Measurements from ENCODE around the gene EOLA1.

The EOLA1 gene

DNA sequence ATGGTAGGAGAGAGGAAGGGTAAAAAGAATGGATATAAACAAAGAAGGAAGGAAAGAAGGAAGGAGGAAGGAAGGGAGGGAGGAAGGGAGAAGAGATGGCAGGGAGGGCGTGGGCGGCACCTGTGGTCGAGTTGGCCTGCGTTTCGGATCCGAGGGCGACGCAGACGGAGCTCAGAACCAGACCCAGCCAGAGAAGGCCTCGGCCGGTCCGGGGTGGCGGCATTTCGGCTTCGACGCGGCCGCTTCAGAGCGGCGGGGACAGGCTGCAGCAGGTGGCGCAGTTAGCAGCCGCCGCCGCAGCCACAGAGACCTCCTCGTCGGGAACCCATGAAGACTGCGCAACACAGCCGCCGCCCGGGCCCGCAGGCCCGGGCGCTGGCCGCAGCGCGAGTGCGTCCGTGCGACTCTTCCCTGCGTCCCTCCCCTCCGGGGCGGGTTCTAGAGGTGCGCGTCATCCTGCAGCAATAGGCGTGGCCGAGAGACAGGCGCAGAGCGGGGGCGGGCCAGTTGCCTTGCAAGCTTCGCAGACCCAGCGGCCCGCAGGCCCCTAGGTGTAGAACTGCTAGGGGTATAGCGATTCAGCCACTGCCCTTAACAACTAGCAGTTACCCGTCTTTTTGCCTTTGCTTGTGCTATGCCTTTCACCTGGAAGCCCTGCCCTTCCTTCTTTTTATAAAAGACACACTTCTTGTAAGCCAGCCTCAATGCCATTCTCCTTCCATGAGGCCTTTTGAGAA, 35.7 kb upstream of the EOLA1 start, which contains the start of gene IDS (continued):
- TF ChIP-seq, protein P1, sequence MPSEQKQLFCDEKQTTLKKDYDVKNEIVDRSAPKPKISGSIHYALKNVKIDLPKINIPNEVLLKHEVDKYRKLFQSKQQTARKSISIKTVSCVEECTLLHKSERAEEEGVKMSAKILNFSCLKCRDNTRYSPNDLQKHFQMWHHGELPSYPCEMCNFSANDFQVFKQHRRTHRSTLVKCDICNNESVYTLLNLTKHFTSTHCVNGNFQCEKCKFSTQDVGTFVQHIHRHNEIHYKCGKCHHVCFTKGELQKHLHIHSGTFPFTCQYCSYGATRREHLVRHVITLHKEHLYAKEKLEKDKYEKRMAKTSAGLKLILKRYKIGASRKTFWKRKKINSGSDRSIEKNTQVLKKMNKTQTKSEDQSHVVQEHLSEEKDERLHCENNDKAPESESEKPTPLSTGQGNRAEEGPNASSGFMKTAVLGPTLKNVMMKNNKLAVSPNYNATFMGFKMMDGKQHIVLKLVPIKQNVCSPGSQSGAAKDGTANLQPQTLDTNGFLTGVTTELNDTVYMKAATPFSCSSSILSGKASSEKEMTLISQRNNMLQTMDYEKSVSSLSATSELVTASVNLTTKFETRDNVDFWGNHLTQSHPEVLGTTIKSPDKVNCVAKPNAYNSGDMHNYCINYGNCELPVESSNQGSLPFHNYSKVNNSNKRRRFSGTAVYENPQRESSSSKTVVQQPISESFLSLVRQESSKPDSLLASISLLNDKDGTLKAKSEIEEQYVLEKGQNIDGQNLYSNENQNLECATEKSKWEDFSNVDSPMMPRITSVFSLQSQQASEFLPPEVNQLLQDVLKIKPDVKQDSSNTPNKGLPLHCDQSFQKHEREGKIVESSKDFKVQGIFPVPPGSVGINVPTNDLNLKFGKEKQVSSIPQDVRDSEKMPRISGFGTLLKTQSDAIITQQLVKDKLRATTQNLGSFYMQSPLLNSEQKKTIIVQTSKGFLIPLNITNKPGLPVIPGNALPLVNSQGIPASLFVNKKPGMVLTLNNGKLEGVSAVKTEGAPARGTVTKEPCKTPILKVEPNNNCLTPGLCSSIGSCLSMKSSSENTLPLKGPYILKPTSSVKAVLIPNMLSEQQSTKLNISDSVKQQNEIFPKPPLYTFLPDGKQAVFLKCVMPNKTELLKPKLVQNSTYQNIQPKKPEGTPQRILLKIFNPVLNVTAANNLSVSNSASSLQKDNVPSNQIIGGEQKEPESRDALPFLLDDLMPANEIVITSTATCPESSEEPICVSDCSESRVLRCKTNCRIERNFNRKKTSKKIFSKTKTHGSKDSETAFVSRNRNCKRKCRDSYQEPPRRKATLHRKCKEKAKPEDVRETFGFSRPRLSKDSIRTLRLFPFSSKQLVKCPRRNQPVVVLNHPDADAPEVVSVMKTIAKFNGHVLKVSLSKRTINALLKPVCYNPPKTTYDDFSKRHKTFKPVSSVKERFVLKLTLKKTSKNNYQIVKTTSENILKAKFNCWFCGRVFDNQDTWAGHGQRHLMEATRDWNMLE (tag by site-specific recombination; conservative IDR thresholded peaks at IDR 0.05; ENCODE audit: low read depth), result no peak
- TF ChIP-seq REPIN1 (tag by site-specific recombination; IDR thresholded peaks at IDR 0.05; ENCODE audit: low read depth) (peak; percentile 53; the same call in 1 of the 2 replicates), ZNF600 (tag by site-specific recombination; IDR thresholded peaks at IDR 0.05) (peak; percentile 83), KLF10 (tag by site-specific recombination; IDR thresholded peaks at IDR 0.05) (no peak), ZFP37 (tag by site-specific recombination; IDR thresholded peaks at IDR 0.05) (no peak), GLIS2 (tag by site-specific recombination; IDR thresholded peaks at IDR 0.05) (0 out of 2 replicates have a peak, but pooled peaks have one; percentile 26), SCRT1 (tag by site-specific recombination; IDR thresholded peaks at IDR 0.05; ENCODE audit: borderline replicate concordance) (peak; percentile 78), ZNF341 (tag by site-specific recombination; IDR thresholded peaks at IDR 0.05; ENCODE audit: low read depth) (no peak), ZNF544 (tag by site-specific recombination; IDR thresholded peaks at IDR 0.05) (no peak), ZNF211 (tag by site-specific recombination; IDR thresholded peaks at IDR 0.05; ENCODE audit: low read depth) (no peak), ZNF404 (tag by site-specific recombination; IDR thresholded peaks at IDR 0.05) (no peak), ZNF629 (tag by site-specific recombination; IDR thresholded peaks at IDR 0.05) (peak; percentile 44; the same call in 1 of the 2 replicates), ZNF664 (tag by site-specific recombination; IDR thresholded peaks at IDR 0.05) (no peak), ZNF2 (tag by site-specific recombination; IDR thresholded peaks at IDR 0.05) (0 out of 2 replicates have a peak, but pooled peaks have one; percentile 22), ZBTB17 (tag by site-specific recombination; IDR thresholded peaks at IDR 0.05) (peak; percentile 65), ZNF292 (tag by site-specific recombination; IDR thresholded peaks at IDR 0.05; ENCODE audit: borderline replicate concordance, low read depth) (no peak), KLF9 (tag by site-specific recombination; IDR thresholded peaks at IDR 0.05; ENCODE audit: low read depth) (peak; percentile 50; the same call in 1 of the 2 replicates), ZNF16 (tag by site-specific recombination; IDR thresholded peaks at IDR 0.05; ENCODE audit: low read depth) (no peak), SP7 (tag by site-specific recombination; IDR thresholded peaks at IDR 0.05) (0 out of 2 replicates have a peak, but pooled peaks have one; percentile 28)
- TF ChIP-seq, protein P2, sequence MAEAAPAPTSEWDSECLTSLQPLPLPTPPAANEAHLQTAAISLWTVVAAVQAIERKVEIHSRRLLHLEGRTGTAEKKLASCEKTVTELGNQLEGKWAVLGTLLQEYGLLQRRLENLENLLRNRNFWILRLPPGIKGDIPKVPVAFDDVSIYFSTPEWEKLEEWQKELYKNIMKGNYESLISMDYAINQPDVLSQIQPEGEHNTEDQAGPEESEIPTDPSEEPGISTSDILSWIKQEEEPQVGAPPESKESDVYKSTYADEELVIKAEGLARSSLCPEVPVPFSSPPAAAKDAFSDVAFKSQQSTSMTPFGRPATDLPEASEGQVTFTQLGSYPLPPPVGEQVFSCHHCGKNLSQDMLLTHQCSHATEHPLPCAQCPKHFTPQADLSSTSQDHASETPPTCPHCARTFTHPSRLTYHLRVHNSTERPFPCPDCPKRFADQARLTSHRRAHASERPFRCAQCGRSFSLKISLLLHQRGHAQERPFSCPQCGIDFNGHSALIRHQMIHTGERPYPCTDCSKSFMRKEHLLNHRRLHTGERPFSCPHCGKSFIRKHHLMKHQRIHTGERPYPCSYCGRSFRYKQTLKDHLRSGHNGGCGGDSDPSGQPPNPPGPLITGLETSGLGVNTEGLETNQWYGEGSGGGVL (tag by site-specific recombination; IDR thresholded peaks at IDR 0.05), result peak; percentile 89
- TF ChIP-seq, protein P3, sequence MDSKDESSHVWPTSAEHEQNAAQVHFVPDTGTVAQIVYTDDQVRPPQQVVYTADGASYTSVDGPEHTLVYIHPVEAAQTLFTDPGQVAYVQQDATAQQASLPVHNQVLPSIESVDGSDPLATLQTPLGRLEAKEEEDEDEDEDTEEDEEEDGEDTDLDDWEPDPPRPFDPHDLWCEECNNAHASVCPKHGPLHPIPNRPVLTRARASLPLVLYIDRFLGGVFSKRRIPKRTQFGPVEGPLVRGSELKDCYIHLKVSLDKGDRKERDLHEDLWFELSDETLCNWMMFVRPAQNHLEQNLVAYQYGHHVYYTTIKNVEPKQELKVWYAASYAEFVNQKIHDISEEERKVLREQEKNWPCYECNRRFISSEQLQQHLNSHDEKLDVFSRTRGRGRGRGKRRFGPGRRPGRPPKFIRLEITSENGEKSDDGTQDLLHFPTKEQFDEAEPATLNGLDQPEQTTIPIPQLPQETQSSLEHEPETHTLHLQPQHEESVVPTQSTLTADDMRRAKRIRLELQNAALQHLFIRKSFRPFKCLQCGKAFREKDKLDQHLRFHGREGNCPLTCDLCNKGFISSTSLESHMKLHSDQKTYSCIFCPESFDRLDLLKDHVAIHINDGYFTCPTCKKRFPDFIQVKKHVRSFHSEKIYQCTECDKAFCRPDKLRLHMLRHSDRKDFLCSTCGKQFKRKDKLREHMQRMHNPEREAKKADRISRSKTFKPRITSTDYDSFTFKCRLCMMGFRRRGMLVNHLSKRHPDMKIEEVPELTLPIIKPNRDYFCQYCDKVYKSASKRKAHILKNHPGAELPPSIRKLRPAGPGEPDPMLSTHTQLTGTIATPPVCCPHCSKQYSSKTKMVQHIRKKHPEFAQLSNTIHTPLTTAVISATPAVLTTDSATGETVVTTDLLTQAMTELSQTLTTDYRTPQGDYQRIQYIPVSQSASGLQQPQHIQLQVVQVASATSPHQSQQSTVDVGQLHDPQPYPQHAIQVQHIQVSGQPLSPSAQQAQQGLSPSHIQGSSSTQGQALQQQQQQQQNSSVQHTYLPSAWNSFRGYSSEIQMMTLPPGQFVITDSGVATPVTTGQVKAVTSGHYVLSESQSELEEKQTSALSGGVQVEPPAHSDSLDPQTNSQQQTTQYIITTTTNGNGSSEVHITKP (tag by site-specific recombination; IDR thresholded peaks at IDR 0.05), result 0 out of 2 replicates have a peak, but pooled peaks have one; percentile 14
- TF ChIP-seq, protein P4, sequence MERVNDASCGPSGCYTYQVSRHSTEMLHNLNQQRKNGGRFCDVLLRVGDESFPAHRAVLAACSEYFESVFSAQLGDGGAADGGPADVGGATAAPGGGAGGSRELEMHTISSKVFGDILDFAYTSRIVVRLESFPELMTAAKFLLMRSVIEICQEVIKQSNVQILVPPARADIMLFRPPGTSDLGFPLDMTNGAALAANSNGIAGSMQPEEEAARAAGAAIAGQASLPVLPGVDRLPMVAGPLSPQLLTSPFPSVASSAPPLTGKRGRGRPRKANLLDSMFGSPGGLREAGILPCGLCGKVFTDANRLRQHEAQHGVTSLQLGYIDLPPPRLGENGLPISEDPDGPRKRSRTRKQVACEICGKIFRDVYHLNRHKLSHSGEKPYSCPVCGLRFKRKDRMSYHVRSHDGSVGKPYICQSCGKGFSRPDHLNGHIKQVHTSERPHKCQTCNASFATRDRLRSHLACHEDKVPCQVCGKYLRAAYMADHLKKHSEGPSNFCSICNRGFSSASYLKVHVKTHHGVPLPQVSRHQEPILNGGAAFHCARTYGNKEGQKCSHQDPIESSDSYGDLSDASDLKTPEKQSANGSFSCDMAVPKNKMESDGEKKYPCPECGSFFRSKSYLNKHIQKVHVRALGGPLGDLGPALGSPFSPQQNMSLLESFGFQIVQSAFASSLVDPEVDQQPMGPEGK (tag by site-specific recombination; IDR thresholded peaks at IDR 0.05), result peak; percentile 19; the same call in 1 of the 2 replicates
- TF ChIP-seq, protein P5, sequence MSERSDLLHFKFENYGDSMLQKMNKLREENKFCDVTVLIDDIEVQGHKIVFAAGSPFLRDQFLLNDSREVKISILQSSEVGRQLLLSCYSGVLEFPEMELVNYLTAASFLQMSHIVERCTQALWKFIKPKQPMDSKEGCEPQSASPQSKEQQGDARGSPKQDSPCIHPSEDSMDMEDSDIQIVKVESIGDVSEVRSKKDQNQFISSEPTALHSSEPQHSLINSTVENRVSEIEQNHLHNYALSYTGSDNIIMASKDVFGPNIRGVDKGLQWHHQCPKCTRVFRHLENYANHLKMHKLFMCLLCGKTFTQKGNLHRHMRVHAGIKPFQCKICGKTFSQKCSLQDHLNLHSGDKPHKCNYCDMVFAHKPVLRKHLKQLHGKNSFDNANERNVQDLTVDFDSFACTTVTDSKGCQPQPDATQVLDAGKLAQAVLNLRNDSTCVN (tag by site-specific recombination; optimal IDR thresholded peaks at IDR 0.05), result peak; percentile 67

Measured in HEK293 (cell line).